Effector CD8-positive, alpha-beta T cell (primary cell): ENCODE measurements around the gene LMX1B.

Source experiments
- DNase-seq: peaks from one replicate; lab custom pipeline; 2025; lab: John Stamatoyannopoulos, UW

Gene LMX1B

GRCh38 chr9:126617823-126618165 lies 4.1 kb downstream of the LMX1B start:
- no peak for DNase-seq

DNA sequence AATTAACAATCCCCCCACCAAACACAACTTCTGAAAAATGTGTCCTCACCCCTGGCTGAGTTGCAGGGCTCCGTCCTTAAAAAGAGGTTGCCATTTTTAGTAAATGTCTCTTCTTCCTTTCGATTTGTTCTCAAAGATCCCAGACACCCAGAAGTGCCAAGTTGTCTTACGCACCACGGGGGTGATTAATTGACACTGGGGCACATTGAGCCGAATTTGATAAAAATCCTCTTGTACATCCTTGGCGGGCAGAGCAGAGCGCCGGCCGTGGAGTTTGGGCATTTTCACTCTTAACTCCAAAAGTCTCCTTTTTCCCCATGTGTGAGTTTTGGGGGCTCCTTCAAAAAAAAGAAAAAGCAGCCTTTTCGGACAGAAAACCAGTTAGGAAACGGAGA lies 4.5 kb downstream of the LMX1B start:
- no peak for DNase-seq

- no peak for DNase-seq
Observed at GRCh38 chr9:126618585-126619360, 5.0 kb downstream of the LMX1B start.

- DNase-seq, result no peak
Observed at GRCh38 chr9:126619361-126620135, 5.8 kb downstream of the LMX1B start.

GRCh38 chr9:126620478-126620877 lies 6.8 kb downstream of the LMX1B start:
- no peak for DNase-seq

GRCh38 chr9:126621061-126621918 lies 7.6 kb downstream of the LMX1B start:
- DNase-seq, result no peak

DNA sequence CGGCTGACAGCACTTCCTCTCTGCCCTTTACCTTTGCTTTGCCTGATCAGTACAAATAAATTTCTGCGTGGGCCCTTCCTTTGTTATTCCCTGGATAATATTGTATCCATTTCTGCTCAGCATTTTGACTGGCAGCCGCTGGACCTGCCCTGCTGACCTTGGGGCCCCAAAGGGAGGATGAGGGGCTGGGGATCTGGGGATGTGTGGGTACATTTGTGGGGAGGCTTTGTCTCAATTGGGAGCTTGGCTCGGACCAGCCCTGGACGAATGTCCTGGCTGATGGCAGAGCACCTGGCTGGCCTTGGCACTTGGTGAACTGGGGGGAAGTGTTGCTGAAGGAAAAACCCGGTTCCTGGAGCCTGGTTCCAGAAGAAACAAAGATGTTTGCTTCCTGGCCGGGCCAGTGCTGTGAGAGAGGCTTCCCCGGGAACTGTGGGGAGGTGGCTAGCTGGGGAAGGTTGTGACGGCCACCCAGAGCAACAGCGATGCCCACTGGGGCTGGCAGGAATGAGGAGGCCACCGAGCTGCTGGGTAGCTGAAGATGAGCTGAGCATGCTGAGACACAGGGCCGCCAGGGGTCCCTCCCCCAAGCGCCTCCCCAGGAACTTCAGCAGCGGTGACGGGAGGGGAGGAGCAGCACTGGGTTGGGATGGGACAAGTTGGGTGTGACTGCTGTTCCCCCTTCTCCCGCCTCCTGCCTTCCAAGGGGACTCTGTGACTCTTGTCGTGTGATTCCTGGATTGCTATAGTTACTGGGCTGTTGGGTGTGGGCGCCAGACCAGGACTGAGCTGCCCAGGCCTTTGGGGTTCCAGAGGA lies 8.4 kb downstream of the LMX1B start:
- no peak for DNase-seq

- no peak for DNase-seq
Observed at GRCh38 chr9:126623314-126623666, 9.6 kb downstream of the LMX1B start.

- DNase-seq, result no peak
Observed at GRCh38 chr9:126623667-126624478, 10.1 kb downstream of the LMX1B start.

DNA sequence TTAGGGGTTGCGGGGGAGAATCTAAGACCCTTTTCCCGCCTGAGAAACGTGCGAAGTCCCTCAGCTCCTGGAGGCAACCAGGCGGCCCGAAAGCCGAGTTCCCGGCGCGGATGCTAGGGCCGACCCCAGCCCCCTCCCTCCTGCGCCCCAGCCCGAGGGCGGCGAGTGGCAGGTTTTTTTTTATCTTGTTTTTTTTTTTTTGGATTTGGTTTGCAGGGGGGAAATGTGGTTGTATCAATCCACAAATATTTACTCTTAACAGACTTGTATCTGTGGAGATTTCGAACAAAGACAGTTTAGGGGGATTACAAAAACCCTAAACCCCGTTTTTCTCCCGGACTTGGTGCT lies 10.7 kb downstream of the LMX1B start:
- no peak for DNase-seq

GRCh38 chr9:126624912-126625311 lies 11.2 kb downstream of the LMX1B start:
- DNase-seq, result no peak

GRCh38 chr9:126625329-126626126 lies 11.8 kb downstream of the LMX1B start:
- no peak for DNase-seq

- no peak for DNase-seq
Observed at GRCh38 chr9:126626127-126626925, 12.6 kb downstream of the LMX1B start.

- DNase-seq, result no peak
Observed at GRCh38 chr9:126626926-126627233, 13.2 kb downstream of the LMX1B start.

- no peak for DNase-seq
Observed at GRCh38 chr9:126628146-126628545, 14.4 kb downstream of the LMX1B start.

GRCh38 chr9:126628969-126629674 lies 15.4 kb downstream of the LMX1B start:
- no peak for DNase-seq

GRCh38 chr9:126630458-126631237 lies 16.9 kb downstream of the LMX1B start:
- DNase-seq, result no peak

DNA sequence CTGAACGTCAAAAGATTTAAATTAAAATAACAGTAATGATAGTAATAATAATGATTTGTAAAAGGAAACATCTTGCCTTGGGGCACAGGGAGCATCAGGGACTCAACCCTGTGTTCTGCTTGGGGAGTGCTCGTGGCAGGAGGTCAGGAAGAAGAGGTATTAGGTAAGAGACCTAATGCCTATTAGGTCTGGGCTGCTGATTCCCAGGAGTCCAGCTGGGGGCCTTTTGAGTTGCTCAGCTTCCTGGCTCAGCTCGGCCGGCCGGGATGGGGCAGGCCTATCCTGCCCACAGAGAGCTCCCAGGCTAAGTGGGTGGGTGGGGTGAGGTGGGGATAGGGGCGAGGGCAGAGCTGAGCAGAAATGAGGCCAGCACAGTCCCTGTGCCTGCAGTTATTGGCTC lies 17.5 kb downstream of the LMX1B start:
- DNase-seq, result no peak
